Upper lobe of left lung (tissue), 6 donors: Measurements from ENCODE around the gene DDIT4. TPM values are rescaled to one million over a fixed set of nuclear protein-coding genes. Genes with fewer than 3 reads are reported as not detected.

Experiments used
- ATAC-seq, 2 donors: fragments of 200-7000 bp; cut with Tn5 transposase; one replicate each; pipeline ENCODE4 v1.9.1; 2022; ENCODE audit warnings: mild to moderate bottlenecking in 2 of 2, moderate library complexity in 2 of 2; ENCODE audit not compliant: low FRiP score in 2 of 2
- DNase-seq, 2 donors: peaks; one replicate each; pipeline ENCODE4 v3.0.0-alpha.2; 2019 to 2020
- H3K27ac ChIP-seq, 4 donors: fragments of 200-600 bp; sonication (generic); one replicate each; pipeline ENCODE4 v1.5.1; 2016 to 2019
- H3K27me3 ChIP-seq, 4 donors: fragments of 200-600 bp; sonication (generic); one replicate each; pipeline ENCODE4 v1.5.1; 2017 to 2019
- H3K36me3 ChIP-seq, 4 donors: fragments of 200-600 bp; sonication (generic); one replicate each; pipeline ENCODE4 v1.5.1; 2016 to 2019
- H3K4me1 ChIP-seq, 4 donors: fragments of 200-600 bp; sonication (generic); one replicate each; pipeline ENCODE4 v1.5.1; 2018 to 2019
- H3K4me3 ChIP-seq, 4 donors: fragments of 200-600 bp; sonication (generic); one replicate each; pipeline ENCODE4 v1.5.1; 2017 to 2019; ENCODE audit warnings: mild to moderate bottlenecking in 2 of 4, moderate library complexity in 1 of 4
- H3K9me3 ChIP-seq, 4 donors: fragments of 200-600 bp; sonication (generic); one replicate each; pipeline ENCODE4 v1.5.1; 2018 to 2019
- EP300 ChIP-seq, 4 donors: sonication (generic); formaldehyde crosslinking; IDR thresholded peaks; one replicate each; pipeline ENCODE4 v1.5.1; 2017; ENCODE audit warnings: antibody characterized with exemption in 4 of 4, control low read depth in 2 of 4
- POLR2A ChIP-seq, 4 donors: fragments of 450-650 bp; IDR thresholded peaks; one replicate each; pipeline ENCODE4 v1.5.1; 2016 to 2017; ENCODE audit warnings: antibody characterized with exemption in 4 of 4, mild to moderate bottlenecking in 2 of 4
- POLR2AphosphoS5 ChIP-seq, 2 donors: sonication (generic); formaldehyde crosslinking; IDR thresholded peaks; one replicate each; pipeline ENCODE4 v1.5.1; 2017; ENCODE audit warnings: antibody characterized with exemption in 2 of 2
- WGBS, 2 donors: methylation state at CpG; one replicate each; pipeline ENCODE4 v1.1.5; 2017 to 2018; 5-methylcytosine and 5-hydroxymethylcytosine counted together
- total RNA-seq, 6 donors: library from RNA; depleted of rRNA in 4 of 6; stranded (reverse); fragments of >200 nt in 4 of 6; gene quantifications; one replicate each; pipeline versions ENCODE4 v1.1.0 to v1.2.1, GENCODE V29; 2016 to 2021
- TF ChIP-seq, protein P1 (sequence below), 6 experiments: fragments of 450-650 bp in 4 of 6; fragments of 200-600 bp in 2 of 6; sonication (generic) in 2 of 6; IDR thresholded peaks; one replicate each; pipeline ENCODE4 v1.5.1; 2016 to 2019; ENCODE audit warnings: antibody characterized with exemption in 6 of 6
- donor health status: DM: no; HTN: no; CAD: no; lungs with moderate emphysema.
- donor health status: DM: no; HTN: yes; CAD: no; lungs with severe emphysema.

Gene DDIT4
- total RNA-seq, 6 donors from 2014 or later: 81.0 to 218 (median 151) TPM

DNA sequence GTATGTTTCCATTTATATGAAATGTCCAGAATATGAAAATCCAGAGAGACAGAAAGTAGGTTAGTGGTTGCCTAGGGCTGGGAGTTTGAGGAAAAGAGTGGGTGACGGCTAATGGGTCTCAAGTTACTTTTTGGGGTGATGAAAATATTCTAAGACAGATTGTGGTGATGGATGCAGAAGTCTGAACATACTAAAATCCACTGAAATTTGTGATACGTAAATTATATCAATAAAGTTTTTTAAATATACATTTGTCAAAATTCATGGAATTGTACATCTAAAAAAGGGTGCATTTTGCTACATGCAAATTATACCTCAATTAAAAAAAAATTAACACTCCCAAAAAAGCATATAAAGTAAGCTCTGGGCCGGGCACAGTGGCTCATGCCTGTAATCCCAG, 9.4 kb downstream of the DDIT4 start:
- TF ChIP-seq POLR2AphosphoS5 (IDR thresholded peaks at IDR 0.05) (no peak), POLR2A (IDR thresholded peaks at IDR 0.05) (no peak), EP300 (IDR thresholded peaks at IDR 0.05) (no peak)
- TF ChIP-seq, protein P1, sequence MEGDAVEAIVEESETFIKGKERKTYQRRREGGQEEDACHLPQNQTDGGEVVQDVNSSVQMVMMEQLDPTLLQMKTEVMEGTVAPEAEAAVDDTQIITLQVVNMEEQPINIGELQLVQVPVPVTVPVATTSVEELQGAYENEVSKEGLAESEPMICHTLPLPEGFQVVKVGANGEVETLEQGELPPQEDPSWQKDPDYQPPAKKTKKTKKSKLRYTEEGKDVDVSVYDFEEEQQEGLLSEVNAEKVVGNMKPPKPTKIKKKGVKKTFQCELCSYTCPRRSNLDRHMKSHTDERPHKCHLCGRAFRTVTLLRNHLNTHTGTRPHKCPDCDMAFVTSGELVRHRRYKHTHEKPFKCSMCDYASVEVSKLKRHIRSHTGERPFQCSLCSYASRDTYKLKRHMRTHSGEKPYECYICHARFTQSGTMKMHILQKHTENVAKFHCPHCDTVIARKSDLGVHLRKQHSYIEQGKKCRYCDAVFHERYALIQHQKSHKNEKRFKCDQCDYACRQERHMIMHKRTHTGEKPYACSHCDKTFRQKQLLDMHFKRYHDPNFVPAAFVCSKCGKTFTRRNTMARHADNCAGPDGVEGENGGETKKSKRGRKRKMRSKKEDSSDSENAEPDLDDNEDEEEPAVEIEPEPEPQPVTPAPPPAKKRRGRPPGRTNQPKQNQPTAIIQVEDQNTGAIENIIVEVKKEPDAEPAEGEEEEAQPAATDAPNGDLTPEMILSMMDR (IDR thresholded peaks at IDR 0.05): no peak
- Histone ChIP-seq H3K9me3 (no peaks in the 10 kb centered on the region), H3K4me3 (no peak overlapping the region), H3K27ac (no peak overlapping the region), H3K36me3 (no peaks in the 10 kb centered on the region), H3K4me1 (peaks cover 2 to 12% (median 3%) of the 10 kb centered on the region in 4 donors), H3K27me3 (no peaks in the 10 kb centered on the region)
- DNase-seq (no peak), ATAC-seq (no peak)
- WGBS, 2 donors: 64 to 85% methylated on average over 3 of the region's 3 CpGs

DNA sequence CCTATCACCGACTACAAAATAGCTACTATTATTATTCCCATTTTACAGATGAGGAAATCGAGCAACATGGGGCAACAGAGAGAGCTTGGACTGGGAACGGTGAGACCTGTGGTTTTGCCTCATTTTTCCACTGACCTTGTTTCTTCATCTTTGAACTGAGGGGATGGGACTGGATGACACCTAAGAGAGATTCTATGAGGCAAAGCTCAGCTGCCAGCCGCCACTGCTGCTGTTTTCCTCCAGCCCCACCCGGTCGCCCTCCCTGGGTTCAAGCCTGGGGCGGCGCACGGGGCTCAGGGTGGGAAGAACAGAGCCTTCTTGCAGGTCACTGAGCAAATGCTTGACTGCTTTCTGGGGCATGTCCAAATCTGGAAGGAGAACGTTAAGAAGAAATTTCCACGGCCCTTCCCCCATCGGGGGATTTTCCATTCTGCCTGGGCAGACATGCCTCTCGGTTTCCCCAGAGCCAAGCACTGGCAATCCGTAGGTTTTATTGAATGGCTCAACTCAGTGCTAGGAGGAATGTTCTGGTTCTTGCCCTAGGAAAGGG, 12.3 kb downstream of the DDIT4 start:
- no peak for ATAC-seq
- 70 to 75% methylated on average over 14 of the region's 14 CpGs for WGBS, 2 donors
- no peaks in the 10 kb centered on the region for H3K27me3 ChIP-seq
- no peak overlapping the region for H3K4me3 ChIP-seq
- H3K9me3 ChIP-seq: no peaks in the 10 kb centered on the region
- TF ChIP-seq, protein P1 (IDR thresholded peaks at IDR 0.05): no peak
- TF ChIP-seq EP300 (IDR thresholded peaks at IDR 0.05) (no peak), POLR2A (IDR thresholded peaks at IDR 0.05) (no peak), POLR2AphosphoS5 (IDR thresholded peaks at IDR 0.05) (no peak)
- H3K4me1 ChIP-seq: peaks cover 2 to 12% (median 3%) of the 10 kb centered on the region in 4 donors
- peak in 1 of 2 donors; percentile 58 for DNase-seq
- H3K27ac ChIP-seq: no peak overlapping the region
- H3K36me3 ChIP-seq: no peaks in the 10 kb centered on the region

- Histone ChIP-seq H3K4me3 (no peak overlapping the region), H3K9me3 (no peaks in the 10 kb centered on the region), H3K36me3 (no peaks in the 10 kb centered on the region), H3K4me1 (peaks cover 0 to 3% (median 1%) of the 10 kb centered on the region in 4 donors), H3K27ac (no peak overlapping the region), H3K27me3 (no peaks in the 10 kb centered on the region)
- WGBS, 2 donors: 95 to 99% methylated on average over 3 to 4 of the region's 4 CpGs
- no peak for DNase-seq
- ATAC-seq: no peak
- TF ChIP-seq POLR2AphosphoS5 (IDR thresholded peaks at IDR 0.05): no peak
- TF ChIP-seq, protein P1 (IDR thresholded peaks at IDR 0.05): no peak
- no peak for TF ChIP-seq EP300 (IDR thresholded peaks at IDR 0.05)
- no peak for TF ChIP-seq POLR2A (IDR thresholded peaks at IDR 0.05)
These were observed 17.4 kb downstream of the DDIT4 start for GRCh38 chr10:72291019-72291532.

- Histone ChIP-seq H3K27me3 (no peaks in the 10 kb centered on the region), H3K36me3 (no peaks in the 10 kb centered on the region), H3K4me1 (peaks cover 5 to 15% (median 10%) of the 10 kb centered on the region in 4 donors), H3K9me3 (no peaks in the 10 kb centered on the region), H3K4me3 (no peak overlapping the region), H3K27ac (no peak overlapping the region)
- DNase-seq (no peak), ATAC-seq (no peak)
- TF ChIP-seq POLR2A (IDR thresholded peaks at IDR 0.05) (no peak), EP300 (IDR thresholded peaks at IDR 0.05) (no peak), POLR2AphosphoS5 (IDR thresholded peaks at IDR 0.05) (no peak)
- TF ChIP-seq, protein P1 (IDR thresholded peaks at IDR 0.05): no peak
- WGBS, 2 donors: 53 to 70% methylated on average over 6 of the region's 6 CpGs
These were observed 18.5 kb downstream of the DDIT4 start for GRCh38 chr10:72292223-72292691.
